Lung (tissue), 12 donors: ENCODE data around the gene NTM. TPM values are rescaled to one million over a fixed set of nuclear protein-coding genes. Genes with fewer than 3 reads are reported as not detected.

ENCODE experiments used
- ATAC-seq: fragments of 200-7000 bp; cut with Tn5 transposase; one replicate; pipeline ENCODE4 v1.9.1; 2020; ENCODE audit warnings: moderate number of reproducible peaks; ENCODE audit not compliant: insufficient read depth, low FRiP score
- DNase-seq, 3 donors: peaks; one replicate each; pipeline ENCODE4 v3.0.0-alpha.2; 2013 to 2017
- H3K27ac ChIP-seq, 2 donors: one replicate each; pipeline ENCODE4 v1.5.1; 2013; ENCODE audit warnings: mild to moderate bottlenecking in 2 of 2, moderate library complexity in 2 of 2, control low read depth in 1 of 2, inconsistent platforms in 1 of 2, low read depth in 1 of 2, low read length in 1 of 2
- H3K27me3 ChIP-seq, 3 donors: one replicate each; pipeline ENCODE4 v1.5.1; 2013; ENCODE audit warnings: low read length in 2 of 3; ENCODE audit not compliant: control insufficient read depth in 3 of 3, insufficient read depth in 3 of 3
- H3K36me3 ChIP-seq, 4 donors: one replicate each; pipeline ENCODE4 v1.5.1; 2013; ENCODE audit warnings: low read length in 4 of 4, mild to moderate bottlenecking in 1 of 4, moderate library complexity in 1 of 4; ENCODE audit not compliant: control insufficient read depth in 4 of 4, insufficient read depth in 4 of 4
- H3K4me1 ChIP-seq, 5 donors: one replicate each; pipeline ENCODE4 v1.5.1; 2013; ENCODE audit warnings: low read length in 5 of 5, mild to moderate bottlenecking in 2 of 5, moderate library complexity in 1 of 5; ENCODE audit not compliant: control insufficient read depth in 5 of 5, insufficient read depth in 5 of 5
- H3K4me3 ChIP-seq: one replicate; pipeline ENCODE4 v1.5.1; 2013; ENCODE audit warnings: mild to moderate bottlenecking, control low read depth, moderate library complexity
- H3K9ac ChIP-seq, 2 donors: one replicate each; pipeline ENCODE4 v1.5.1; 2013; ENCODE audit warnings: low read length in 2 of 2, control low read depth in 1 of 2; ENCODE audit not compliant: insufficient read depth in 1 of 2
- H3K9me3 ChIP-seq, 4 donors: one replicate each; pipeline ENCODE4 v1.5.1; 2013; ENCODE audit warnings: low read length in 3 of 4, mild to moderate bottlenecking in 1 of 4, moderate library complexity in 1 of 4; ENCODE audit not compliant: control insufficient read depth in 4 of 4, insufficient read depth in 3 of 4
- WGBS, 2 donors: extraction: QIAGEN DNeasy Blood & Tissue Kit; methylation state at CpG; one replicate each; pipeline ENCODE4 v1.1.7; 2013; 5-methylcytosine and 5-hydroxymethylcytosine counted together
- polyA plus RNA-seq, 2 donors: library from polyadenylated mRNA; stranded (reverse); fragments of 200-250 nt; gene quantifications; one replicate each; pipeline ENCODE4 v1.2.1, GENCODE V29; 2013
- total RNA-seq, 2 donors: library from RNA; depleted of rRNA in 1 of 2; stranded (reverse); fragments of >200 nt in 1 of 2; gene quantifications; one replicate each; pipeline ENCODE4 v1.2.1, GENCODE V29; 2014 to 2021
- TF ChIP-seq, protein P1 (sequence below): IDR thresholded peaks from 2 replicates; pipeline ENCODE4 v1.5.1; 2012; ENCODE audit warnings: mild to moderate bottlenecking; ENCODE audit errors: control extremely low read depth, extremely low read depth
- donor health status: control.
- donor health status: control.
- donor health status: Bipolar disorder and iron deficiency.
- donor health status: healthy.
- donor health status: DM: yes; HTN: yes; CAD: no.

NTM gene
- total and polyA plus RNA-seq, 4 donors, result 0.39 to 30.9 (median 7.2) TPM

DNA sequence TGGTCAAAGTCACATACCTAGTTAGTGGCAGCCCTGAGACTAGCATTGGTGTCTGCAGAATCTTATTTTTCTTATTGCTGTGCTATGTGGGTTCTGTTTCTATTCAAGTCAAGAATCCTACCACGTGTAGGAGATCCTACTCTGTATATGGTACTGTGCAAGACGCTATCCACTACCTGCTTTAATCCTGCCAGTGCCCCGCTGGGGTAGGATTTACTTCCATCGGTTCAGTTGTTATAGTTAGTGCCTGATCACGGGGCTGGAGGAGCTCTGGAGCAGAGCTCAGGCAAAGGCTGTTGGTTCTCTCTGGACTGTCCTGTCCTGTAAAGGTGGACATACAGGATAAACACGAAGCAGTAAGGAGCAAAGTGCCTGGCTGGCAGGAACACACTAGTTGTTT is 167.9 kb downstream of the NTM start:
- Histone ChIP-seq H3K36me3 (no peaks in the 10 kb centered on the region), H3K27me3 (peaks cover 0 to 6% (median 3%) of the 10 kb centered on the region in 3 donors), H3K4me3 (no peak overlapping the region), H3K4me1 (peaks cover 0 to 4% (median 0%) of the 10 kb centered on the region in 5 donors), H3K9ac (no peak overlapping the region), H3K9me3 (peaks cover 0 to 6% (median under 1%) of the 10 kb centered on the region in 4 donors), H3K27ac (no peak overlapping the region)
- ATAC-seq (no peak), DNase-seq (no peak)
- WGBS, 2 donors, result 68 to 76% methylated on average over 6 of the region's 6 CpGs
- TF ChIP-seq, protein P1, sequence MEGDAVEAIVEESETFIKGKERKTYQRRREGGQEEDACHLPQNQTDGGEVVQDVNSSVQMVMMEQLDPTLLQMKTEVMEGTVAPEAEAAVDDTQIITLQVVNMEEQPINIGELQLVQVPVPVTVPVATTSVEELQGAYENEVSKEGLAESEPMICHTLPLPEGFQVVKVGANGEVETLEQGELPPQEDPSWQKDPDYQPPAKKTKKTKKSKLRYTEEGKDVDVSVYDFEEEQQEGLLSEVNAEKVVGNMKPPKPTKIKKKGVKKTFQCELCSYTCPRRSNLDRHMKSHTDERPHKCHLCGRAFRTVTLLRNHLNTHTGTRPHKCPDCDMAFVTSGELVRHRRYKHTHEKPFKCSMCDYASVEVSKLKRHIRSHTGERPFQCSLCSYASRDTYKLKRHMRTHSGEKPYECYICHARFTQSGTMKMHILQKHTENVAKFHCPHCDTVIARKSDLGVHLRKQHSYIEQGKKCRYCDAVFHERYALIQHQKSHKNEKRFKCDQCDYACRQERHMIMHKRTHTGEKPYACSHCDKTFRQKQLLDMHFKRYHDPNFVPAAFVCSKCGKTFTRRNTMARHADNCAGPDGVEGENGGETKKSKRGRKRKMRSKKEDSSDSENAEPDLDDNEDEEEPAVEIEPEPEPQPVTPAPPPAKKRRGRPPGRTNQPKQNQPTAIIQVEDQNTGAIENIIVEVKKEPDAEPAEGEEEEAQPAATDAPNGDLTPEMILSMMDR, result no peak

DNA sequence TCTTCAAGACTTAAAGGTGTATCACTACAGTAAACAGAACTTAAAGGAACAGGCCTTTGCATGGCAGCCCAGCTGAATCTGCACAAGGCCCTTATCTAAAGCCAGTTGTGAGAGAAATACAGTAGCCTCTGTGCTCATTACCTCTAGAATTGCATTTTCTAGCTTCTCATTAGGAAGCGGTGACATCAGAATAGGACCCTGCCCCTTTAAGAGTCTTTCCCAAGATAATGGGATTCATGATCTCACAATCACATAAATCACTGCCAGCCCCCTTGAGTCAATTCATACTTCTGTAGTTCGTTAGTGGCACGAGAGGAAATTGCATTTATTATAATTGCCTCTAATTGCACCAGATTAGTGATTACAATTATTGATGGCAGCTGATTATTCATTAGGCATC is 170.3 kb downstream of the NTM start:
- TF ChIP-seq, protein P1, result no peak
- 86 to 91% methylated on average over 3 of the region's 3 CpGs for WGBS, 2 donors

GRCh38 chr11:131543389-131544025 is 173.1 kb downstream of the NTM start:
- H3K9ac ChIP-seq, result no peak overlapping the region
- H3K27me3 ChIP-seq, result peaks cover 2 to 6% (median 2%) of the 10 kb centered on the region in 3 donors
- no peak overlapping the region for H3K27ac ChIP-seq
- ATAC-seq (no peak), DNase-seq (peak in 2 of 3 donors; percentile 45 to 71)
- peaks cover 0 to 6% (median 2%) of the 10 kb centered on the region in 4 donors for H3K9me3 ChIP-seq
- peaks cover 0 to 4% (median 0%) of the 10 kb centered on the region in 5 donors for H3K4me1 ChIP-seq
- 69 to 71% methylated on average over 8 of the region's 8 CpGs for WGBS, 2 donors
- TF ChIP-seq, protein P1, result no peak
- H3K36me3 ChIP-seq, result no peaks in the 10 kb centered on the region
- H3K4me3 ChIP-seq, result no peak overlapping the region

More for the DNA sequence above, 170.3 kb downstream of the NTM start:
- Histone ChIP-seq H3K4me3 (no peak overlapping the region), H3K36me3 (no peaks in the 10 kb centered on the region), H3K27me3 (peaks cover 0 to 6% (median 3%) of the 10 kb centered on the region in 3 donors), H3K9me3 (peaks cover 0 to 6% (median 1%) of the 10 kb centered on the region in 4 donors), H3K9ac (no peak overlapping the region), H3K27ac (no peak overlapping the region), H3K4me1 (peaks cover 0 to 4% (median 0%) of the 10 kb centered on the region in 5 donors)
- ATAC-seq (no peak), DNase-seq (no peak)

- peaks cover 0 to 6% (median 2%) of the 10 kb centered on the region in 4 donors for H3K9me3 ChIP-seq
- DNase-seq, result peak in 1 of 3 donors; percentile 26
- H3K36me3 ChIP-seq, result no peaks in the 10 kb centered on the region
- H3K27me3 ChIP-seq, result peaks cover 6 to 8% (median 7%) of the 10 kb centered on the region in 3 donors
- H3K9ac ChIP-seq, result no peak overlapping the region
- 37 to 38% methylated on average over 9 of the region's 9 CpGs for WGBS, 2 donors
- peaks cover 0 to 4% (median 0%) of the 10 kb centered on the region in 5 donors for H3K4me1 ChIP-seq
- TF ChIP-seq, protein P1, result no peak
- H3K27ac ChIP-seq, result no peak overlapping the region
- H3K4me3 ChIP-seq, result no peak overlapping the region
- ATAC-seq, result no peak
Observed at GRCh38 chr11:131544591-131544990, 174.2 kb downstream of the NTM start.
